Measurements from ENCODE around the gene GPRIN1. TPM values are rescaled to one million over a fixed set of nuclear protein-coding genes. Genes with fewer than 3 reads are reported as not detected.

The GPRIN1 gene
- total RNA-seq, 4 donors from 2014 or later, result 1.6 to 9.7 (median 3.6) TPM

GRCh38 chr5:176587398-176587797, 22.6 kb downstream of the GPRIN1 start:
- H3K4me3 ChIP-seq, result no peak overlapping the region
- TF ChIP-seq, protein P1, sequence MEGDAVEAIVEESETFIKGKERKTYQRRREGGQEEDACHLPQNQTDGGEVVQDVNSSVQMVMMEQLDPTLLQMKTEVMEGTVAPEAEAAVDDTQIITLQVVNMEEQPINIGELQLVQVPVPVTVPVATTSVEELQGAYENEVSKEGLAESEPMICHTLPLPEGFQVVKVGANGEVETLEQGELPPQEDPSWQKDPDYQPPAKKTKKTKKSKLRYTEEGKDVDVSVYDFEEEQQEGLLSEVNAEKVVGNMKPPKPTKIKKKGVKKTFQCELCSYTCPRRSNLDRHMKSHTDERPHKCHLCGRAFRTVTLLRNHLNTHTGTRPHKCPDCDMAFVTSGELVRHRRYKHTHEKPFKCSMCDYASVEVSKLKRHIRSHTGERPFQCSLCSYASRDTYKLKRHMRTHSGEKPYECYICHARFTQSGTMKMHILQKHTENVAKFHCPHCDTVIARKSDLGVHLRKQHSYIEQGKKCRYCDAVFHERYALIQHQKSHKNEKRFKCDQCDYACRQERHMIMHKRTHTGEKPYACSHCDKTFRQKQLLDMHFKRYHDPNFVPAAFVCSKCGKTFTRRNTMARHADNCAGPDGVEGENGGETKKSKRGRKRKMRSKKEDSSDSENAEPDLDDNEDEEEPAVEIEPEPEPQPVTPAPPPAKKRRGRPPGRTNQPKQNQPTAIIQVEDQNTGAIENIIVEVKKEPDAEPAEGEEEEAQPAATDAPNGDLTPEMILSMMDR (IDR thresholded peaks at IDR 0.05), result no peak
- TF ChIP-seq POLR2AphosphoS5 (IDR thresholded peaks at IDR 0.05), result no peak
- no peak for TF ChIP-seq POLR2A (IDR thresholded peaks at IDR 0.05)
- TF ChIP-seq EP300 (IDR thresholded peaks at IDR 0.05; ENCODE audit: low read depth), result no peak
- intact Hi-C loops (cut with DNase I; ENCODE audit: low total_unique reads), result no loop called here
- WGBS, 2 donors (ENCODE audit: low coverage in 1 of 2), result 71% methylated on average over 7 of the region's 7 CpGs; no CpG with 5 or more reads in 1 of the 2 donors
- H3K27ac ChIP-seq, result no peak overlapping the region
- H3K27me3 ChIP-seq, result no peaks in the 10 kb centered on the region
- H3K4me1 ChIP-seq, result no peaks in the 10 kb centered on the region
- in situ Hi-C loops (cut with MboI; ENCODE audit: low pct_ligation_motif_present in 1 of 4, low pct_unique_long_range_greater_than_20kb in 1 of 4, low sequenced_read_pairs in 3 of 4), result loop anchor here in 1 of 4 donors (25.0 kb wide), 1 partner anchor 175 kb away; the partner anchor contains the start of gene CLTB
- DNase-seq, result no peak
- peaks cover 7 to 13% of the 10 kb centered on the region in 2 donors for H3K9me3 ChIP-seq
- no peaks in the 10 kb centered on the region for H3K36me3 ChIP-seq

DNA sequence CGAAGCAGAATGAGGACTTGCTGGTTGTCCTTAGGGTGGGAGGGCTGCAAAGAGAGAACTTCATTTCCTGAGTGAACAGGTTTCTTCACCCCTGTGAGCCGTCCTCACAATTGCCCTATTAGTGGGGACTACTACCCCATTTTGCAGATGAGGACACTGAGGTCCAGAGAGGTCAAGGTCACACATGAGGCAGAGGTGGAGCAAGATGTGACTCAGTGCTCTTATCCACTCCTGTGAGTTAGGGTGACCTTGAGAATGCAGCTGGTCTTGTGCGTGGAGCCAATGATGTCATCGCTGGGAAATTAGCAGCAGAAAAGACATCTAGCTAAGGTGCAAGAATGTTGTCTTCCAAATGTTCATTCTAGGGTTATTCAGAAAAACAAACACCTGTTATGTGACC, 26.9 kb downstream of the GPRIN1 start:
- Histone ChIP-seq H3K27me3 (no peaks in the 10 kb centered on the region), H3K4me1 (no peaks in the 10 kb centered on the region), H3K27ac (no peak overlapping the region), H3K4me3 (no peak overlapping the region), H3K36me3 (no peaks in the 10 kb centered on the region), H3K9me3 (peaks cover 7 to 13% of the 10 kb centered on the region in 2 donors)
- 76% methylated on average over 4 of the region's 4 CpGs; no CpG with 5 or more reads in 1 of the 2 donors for WGBS, 2 donors (ENCODE audit: low coverage in 1 of 2)
- TF ChIP-seq POLR2A (IDR thresholded peaks at IDR 0.05), result no peak
- TF ChIP-seq POLR2AphosphoS5 (IDR thresholded peaks at IDR 0.05), result no peak
- TF ChIP-seq, protein P1 (IDR thresholded peaks at IDR 0.05), result no peak
- no peak for TF ChIP-seq EP300 (IDR thresholded peaks at IDR 0.05; ENCODE audit: low read depth)
- intact Hi-C loops (cut with DNase I; ENCODE audit: low total_unique reads), result no loop called here
- no peak for DNase-seq
- in situ Hi-C loops (cut with MboI; ENCODE audit: low pct_ligation_motif_present in 1 of 4, low pct_unique_long_range_greater_than_20kb in 1 of 4, low sequenced_read_pairs in 3 of 4), result loop anchor here in 1 of 4 donors (25.0 kb wide), 1 partner anchor 171 kb away; the partner anchor contains the start of gene CLTB

DNA sequence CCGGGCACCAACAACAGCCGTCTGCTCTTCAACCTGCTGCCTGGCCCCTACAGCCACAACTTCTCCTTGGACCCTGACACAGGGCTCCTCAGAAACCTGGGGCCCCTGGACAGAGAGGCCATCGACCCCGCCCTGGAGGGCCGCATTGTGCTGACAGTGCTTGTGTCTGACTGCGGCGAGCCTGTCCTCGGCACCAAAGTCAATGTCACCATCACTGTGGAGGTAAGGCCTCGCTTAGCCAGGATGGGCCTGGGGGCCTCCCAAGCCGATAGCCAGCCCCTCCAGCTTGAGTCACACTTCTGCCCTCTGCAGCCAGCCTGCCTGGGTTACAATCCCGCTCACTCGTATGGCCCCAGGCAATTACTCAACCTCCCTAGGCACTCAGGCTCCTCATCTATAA, 28.6 kb downstream of the GPRIN1 start:
- no peak for DNase-seq
- no peaks in the 10 kb centered on the region for H3K4me1 ChIP-seq

GRCh38 chr5:176579323-176579722, 30.6 kb downstream of the GPRIN1 start:
- intact Hi-C loops (cut with DNase I; ENCODE audit: low total_unique reads), result no loop called here

More for the DNA sequence above, 28.6 kb downstream of the GPRIN1 start:
- no peak for TF ChIP-seq EP300 (IDR thresholded peaks at IDR 0.05; ENCODE audit: low read depth)
- TF ChIP-seq, protein P1 (IDR thresholded peaks at IDR 0.05), result no peak
- no peak for TF ChIP-seq POLR2AphosphoS5 (IDR thresholded peaks at IDR 0.05)
- no peak for TF ChIP-seq POLR2A (IDR thresholded peaks at IDR 0.05)
- intact Hi-C loops (cut with DNase I; ENCODE audit: low total_unique reads) (no loop called here), in situ Hi-C loops (cut with MboI; ENCODE audit: low pct_ligation_motif_present in 1 of 4, low pct_unique_long_range_greater_than_20kb in 1 of 4, low sequenced_read_pairs in 3 of 4) (loop anchor here in 1 of 4 donors (25.0 kb wide), 1 partner anchor 169 kb away; the partner anchor contains the start of gene CLTB)
- Histone ChIP-seq H3K27ac (no peak overlapping the region), H3K9me3 (peaks cover 7 to 13% of the 10 kb centered on the region in 2 donors), H3K4me3 (no peak overlapping the region), H3K36me3 (no peaks in the 10 kb centered on the region), H3K27me3 (no peaks in the 10 kb centered on the region)
- WGBS, 2 donors (ENCODE audit: low coverage in 1 of 2), result 86% methylated on average over 12 of the region's 12 CpGs; no CpG with 5 or more reads in 1 of the 2 donors

More at GRCh38 chr5:176579323-176579722, 30.6 kb downstream of the GPRIN1 start:
- H3K4me3 ChIP-seq, result no peak overlapping the region
- no peaks in the 10 kb centered on the region for H3K27me3 ChIP-seq
- H3K27ac ChIP-seq, result no peak overlapping the region
- H3K36me3 ChIP-seq, result no peaks in the 10 kb centered on the region
- 64% methylated on average over 3 of the region's 4 CpGs; no CpG with 5 or more reads in 1 of the 2 donors for WGBS, 2 donors (ENCODE audit: low coverage in 1 of 2)
- TF ChIP-seq, protein P1 (IDR thresholded peaks at IDR 0.05), result no peak
- TF ChIP-seq POLR2A (IDR thresholded peaks at IDR 0.05) (no peak), EP300 (IDR thresholded peaks at IDR 0.05; ENCODE audit: low read depth) (no peak), POLR2AphosphoS5 (IDR thresholded peaks at IDR 0.05) (no peak)
- in situ Hi-C loops (cut with MboI; ENCODE audit: low pct_ligation_motif_present in 1 of 4, low pct_unique_long_range_greater_than_20kb in 1 of 4, low sequenced_read_pairs in 3 of 4), result loop anchor here in 2 of 4 donors (10.0 to 25.0 kb wide), 2 partner anchors 165 to 167 kb away; partner anchors contain the start of gene CLTB (in 2 of the 2)
- no peak for DNase-seq
- H3K9me3 ChIP-seq, result no peaks in the 10 kb centered on the region
- H3K4me1 ChIP-seq, result no peaks in the 10 kb centered on the region

All from transverse colon (tissue), 4 donors.